Brain microvascular endothelial cell (primary cell): ENCODE results near the gene GPRIN2.
A peak's percentile ranks its signal among the peaks of the same experiment; 100 is the strongest.

Experiments
- DNase-seq: peaks from one replicate; pipeline ENCODE4 v3.0.0-alpha.2; 2020
- H3K27ac ChIP-seq: fragments of 250-450 bp; sonication (Bioruptor Pico); 2 replicates; pipeline ENCODE4 v1.5.1; 2020; ENCODE audit warnings: mild to moderate bottlenecking, moderate library complexity
- H3K27me3 ChIP-seq: fragments of 250-450 bp; sonication (Bioruptor Pico); replicated peaks from 2 replicates; pipeline ENCODE4 v1.5.1; 2020; ENCODE audit warnings: mild to moderate bottlenecking
- H3K36me3 ChIP-seq: fragments of 250-450 bp; sonication (Bioruptor Pico); replicated peaks from 2 replicates; pipeline ENCODE4 v1.5.1; 2020; ENCODE audit warnings: mild to moderate bottlenecking
- H3K4me3 ChIP-seq: 2 replicates; pipeline ENCODE4 v1.5.1; 2011; ENCODE audit warnings: low read depth, mild to moderate bottlenecking, control low read depth, low read length, moderate library complexity
- CTCF ChIP-seq: IDR thresholded peaks from 2 replicates; pipeline ENCODE4 v1.5.1; 2011; ENCODE audit warnings: low read depth, mild to moderate bottlenecking, moderate library complexity, low read length, control low read depth, inconsistent platforms; ENCODE audit errors: missing control alignments
- in situ Hi-C: cut with HindIII; loops from 2 replicates; pipeline ENCODE4 v1.10.0; 2017; ENCODE audit warnings: low sequenced_read_pairs, low pct_ligation_motif_present

The GPRIN2 gene

DNA sequence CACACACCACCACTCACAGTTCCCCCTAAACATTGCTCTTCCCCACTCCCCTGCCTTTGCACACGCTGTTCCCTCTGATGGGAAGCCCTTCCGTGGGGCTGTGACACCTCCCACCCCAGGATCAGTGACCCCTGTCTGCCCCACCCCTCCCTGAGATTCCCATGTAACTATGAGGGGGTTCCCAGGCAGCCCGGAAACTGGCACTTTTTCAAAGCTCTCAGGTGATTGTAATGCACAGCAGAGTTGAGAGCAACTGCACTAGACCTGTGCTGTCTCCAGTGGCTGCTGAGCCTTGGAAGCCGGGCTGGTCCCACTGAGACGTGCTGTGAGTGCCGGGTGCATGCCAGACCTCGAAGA is 29.8 kb downstream of the GPRIN2 start:
- no peak for DNase-seq
- no peak for TF ChIP-seq CTCF
- Histone ChIP-seq H3K36me3 (no peaks in the 10 kb centered on the region), H3K27ac (no peak overlapping the region), H3K27me3 (no peaks in the 10 kb centered on the region), H3K4me3 (no peak overlapping the region)
- in situ Hi-C loops, result no loop called here

GRCh38 chr10:46525824-46526681 is 30.4 kb downstream of the GPRIN2 start:
- DNase-seq, result no peak
- no peak for TF ChIP-seq CTCF
- no peak overlapping the region for H3K27ac ChIP-seq
- H3K36me3 ChIP-seq, result no peaks in the 10 kb centered on the region
- in situ Hi-C loops, result no loop called here
- no peaks in the 10 kb centered on the region for H3K27me3 ChIP-seq
- no peak overlapping the region for H3K4me3 ChIP-seq

DNA sequence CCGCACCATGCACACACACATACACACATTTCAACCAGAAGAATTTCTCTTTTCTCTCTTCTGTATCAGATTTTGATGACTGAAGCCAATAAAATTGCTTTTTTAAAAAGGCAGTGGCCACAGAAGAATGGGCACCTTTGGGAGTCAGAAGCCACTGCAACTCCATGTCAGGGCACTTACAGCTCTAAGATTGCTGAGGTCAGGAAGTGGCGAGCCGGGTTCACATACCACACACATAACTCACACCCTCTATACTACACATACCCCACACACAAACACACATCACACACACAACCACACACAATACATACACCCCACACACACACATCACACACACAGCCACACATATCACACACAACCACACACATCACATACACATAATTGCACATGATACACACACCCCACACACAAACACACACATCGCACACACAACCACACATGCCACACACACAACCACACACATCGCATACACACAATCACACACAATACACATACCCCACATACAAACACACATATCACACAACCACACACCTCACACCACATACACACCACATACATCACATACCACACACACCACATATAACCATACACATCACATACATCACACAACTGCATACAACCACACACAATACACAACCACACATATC is 31.2 kb downstream of the GPRIN2 start:
- peak overlapping the region; percentile 90 for H3K27ac ChIP-seq
- in situ Hi-C loops, result no loop called here
- no peak overlapping the region for H3K4me3 ChIP-seq
- TF ChIP-seq CTCF, result no peak
- no peaks in the 10 kb centered on the region for H3K36me3 ChIP-seq
- peak; percentile 92 for DNase-seq
- no peaks in the 10 kb centered on the region for H3K27me3 ChIP-seq

GRCh38 chr10:46524472-46525176 is 31.8 kb downstream of the GPRIN2 start:
- in situ Hi-C loops, result no loop called here
- DNase-seq, result peak; percentile 76
- Histone ChIP-seq H3K27me3 (no peaks in the 10 kb centered on the region), H3K4me3 (no peak overlapping the region), H3K27ac (peak overlapping the region; percentile 90), H3K36me3 (no peaks in the 10 kb centered on the region)
- no peak for TF ChIP-seq CTCF

DNA sequence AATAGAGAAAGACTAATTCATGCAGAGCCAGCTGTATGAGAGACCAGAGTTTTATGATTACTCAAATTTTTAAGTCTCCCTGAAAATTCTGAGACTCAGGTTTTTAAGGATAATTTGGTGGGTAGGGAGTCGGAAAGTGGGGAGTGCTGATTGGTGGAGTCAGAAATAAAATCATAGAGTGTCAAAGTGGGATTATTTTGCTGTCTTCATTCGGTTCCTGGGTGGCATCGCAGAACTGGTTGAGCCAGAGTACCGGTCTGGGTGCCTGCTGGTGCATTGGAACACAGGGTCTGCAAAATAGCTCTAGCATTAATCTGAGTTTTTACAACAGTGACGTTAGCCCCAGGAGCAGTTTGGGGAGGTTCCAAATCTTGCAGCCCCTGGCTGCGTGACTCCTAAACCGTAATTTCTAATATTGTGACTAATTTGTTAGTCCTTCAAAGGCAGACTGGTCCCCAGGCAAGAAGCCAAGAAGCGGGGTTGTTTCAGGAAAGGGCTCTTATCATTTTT is 32.4 kb downstream of the GPRIN2 start:
- DNase-seq, result peak; percentile 97
- in situ Hi-C loops, result no loop called here

More for the DNA sequence above, 32.4 kb downstream of the GPRIN2 start:
- Histone ChIP-seq H3K36me3 (no peaks in the 10 kb centered on the region), H3K27ac (peak overlapping the region; percentile 90), H3K4me3 (no peak overlapping the region), H3K27me3 (no peaks in the 10 kb centered on the region)
- TF ChIP-seq CTCF, result no peak
